Rectal smooth muscle tissue (tissue), 1 donor: ENCODE data around the gene RBM15.
A peak's percentile ranks its signal among the peaks of the same experiment; 100 is the strongest.

Experiments used
- H3K27ac ChIP-seq: one replicate; pipeline ENCODE4 v1.7.0; 2013; ENCODE audit warnings: low read depth, low read length, inconsistent platforms
- H3K27me3 ChIP-seq: one replicate; pipeline ENCODE4 v1.7.0; 2013; ENCODE audit warnings: low read length; ENCODE audit not compliant: control insufficient read depth, insufficient read depth
- H3K36me3 ChIP-seq: one replicate; pipeline ENCODE4 v1.7.0; 2013; ENCODE audit warnings: low read length; ENCODE audit not compliant: control insufficient read depth, insufficient read depth
- H3K4me1 ChIP-seq: one replicate; pipeline ENCODE4 v1.7.0; 2013; ENCODE audit warnings: low read length; ENCODE audit not compliant: control insufficient read depth, insufficient read depth
- H3K4me3 ChIP-seq: one replicate; pipeline ENCODE4 v1.7.0; 2013; ENCODE audit warnings: low read length
- H3K9ac ChIP-seq: one replicate; pipeline ENCODE4 v1.7.0; 2013; ENCODE audit warnings: low read length

The RBM15 gene

DNA sequence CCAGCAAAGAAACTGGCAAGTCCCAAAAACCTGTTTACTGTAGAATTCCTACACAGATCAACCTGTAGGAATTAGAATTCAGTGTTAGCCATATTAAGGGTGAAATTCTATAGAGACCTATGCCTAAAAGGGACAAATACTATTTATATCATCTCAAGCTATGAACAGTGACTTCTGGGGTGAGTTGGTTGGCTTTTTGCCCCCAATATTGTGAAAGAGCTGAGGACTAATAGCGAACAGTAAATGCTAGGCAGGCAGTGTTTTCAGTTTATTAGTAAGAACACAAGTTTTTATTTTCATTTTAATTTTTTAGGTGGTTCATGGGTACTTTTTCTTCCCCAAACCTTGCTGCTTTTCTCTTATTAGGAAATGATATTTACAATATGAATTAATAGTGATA, 36.3 kb downstream of the RBM15 start:
- Histone ChIP-seq H3K27ac (no peak overlapping the region), H3K27me3 (no peaks in the 10 kb centered on the region), H3K4me1 (no peaks in the 10 kb centered on the region), H3K4me3 (no peak overlapping the region), H3K36me3 (peaks cover 13% of the 10 kb centered on the region), H3K9ac (no peak overlapping the region)

DNA sequence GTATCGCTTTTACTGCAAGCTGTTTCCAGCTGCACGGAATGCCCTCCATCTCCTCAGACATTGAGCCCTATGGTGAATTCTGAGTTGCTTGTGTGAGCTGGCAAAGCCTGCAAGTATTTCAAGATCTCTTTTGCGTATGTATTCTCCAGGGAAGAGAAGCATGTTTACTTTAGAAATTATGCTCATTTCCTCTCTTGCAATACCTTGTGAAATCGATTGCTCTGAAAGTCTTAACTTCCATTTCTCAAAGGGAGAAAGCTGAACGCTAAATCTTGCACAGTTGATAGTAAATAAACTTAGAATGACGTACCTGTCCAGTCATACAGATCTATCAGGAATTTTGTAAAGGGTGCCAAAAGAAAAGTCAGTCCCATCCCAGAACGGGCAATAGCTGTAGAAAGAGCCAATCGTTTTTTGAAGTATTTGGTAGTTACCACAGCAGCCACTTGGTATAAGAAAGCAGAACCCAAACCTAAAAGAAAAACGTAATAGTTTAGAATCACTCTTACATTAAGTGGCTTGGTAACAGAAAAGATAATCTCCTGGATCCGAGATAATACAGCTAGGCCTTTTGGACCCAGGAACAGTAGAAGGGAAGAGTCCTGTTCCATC, 41.6 kb downstream of the RBM15 start:
- Histone ChIP-seq H3K9ac (no peak overlapping the region), H3K4me1 (no peaks in the 10 kb centered on the region), H3K36me3 (peaks cover 5% of the 10 kb centered on the region), H3K27ac (no peak overlapping the region), H3K27me3 (no peaks in the 10 kb centered on the region), H3K4me3 (no peak overlapping the region)

DNA sequence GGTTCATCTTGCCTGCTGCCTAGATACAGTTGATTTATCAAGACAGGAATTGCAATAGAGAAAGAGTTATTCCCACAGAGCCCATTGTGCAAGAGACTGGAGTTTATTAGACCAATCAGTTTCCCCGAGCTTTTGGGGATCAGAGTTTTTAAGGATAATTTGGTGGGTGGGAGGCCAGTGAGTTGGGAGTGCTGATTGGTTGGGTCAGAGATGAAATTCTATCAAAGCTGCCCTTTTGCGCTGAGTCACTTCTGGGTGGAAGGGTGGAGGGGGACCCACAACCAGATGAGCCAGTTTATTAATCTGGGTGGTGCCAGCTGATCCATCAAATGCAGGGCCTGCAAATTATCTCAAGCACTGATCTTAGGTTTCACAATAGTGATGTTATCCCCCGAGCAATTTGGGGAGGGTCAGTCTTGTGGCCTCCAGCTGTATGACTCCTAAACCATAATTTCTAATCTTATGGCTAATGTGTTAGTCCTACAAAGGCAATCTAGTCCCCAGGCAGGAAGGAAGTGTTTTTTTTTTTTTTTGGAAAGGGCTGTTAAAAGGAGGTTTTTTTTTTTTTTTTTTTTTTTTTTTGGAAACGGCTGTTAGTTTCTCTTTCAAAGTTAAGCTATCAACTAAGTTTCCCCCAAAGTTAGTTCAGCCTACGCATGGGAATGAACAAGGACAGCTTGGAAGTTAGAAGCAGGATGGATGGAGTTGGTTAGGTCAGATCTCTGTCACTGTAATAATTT, 44.2 kb downstream of the RBM15 start:
- H3K4me1 ChIP-seq, result no peaks in the 10 kb centered on the region
- H3K36me3 ChIP-seq, result no peaks in the 10 kb centered on the region
- no peaks in the 10 kb centered on the region for H3K27me3 ChIP-seq
- no peak overlapping the region for H3K4me3 ChIP-seq
- no peak overlapping the region for H3K9ac ChIP-seq
- no peak overlapping the region for H3K27ac ChIP-seq

DNA sequence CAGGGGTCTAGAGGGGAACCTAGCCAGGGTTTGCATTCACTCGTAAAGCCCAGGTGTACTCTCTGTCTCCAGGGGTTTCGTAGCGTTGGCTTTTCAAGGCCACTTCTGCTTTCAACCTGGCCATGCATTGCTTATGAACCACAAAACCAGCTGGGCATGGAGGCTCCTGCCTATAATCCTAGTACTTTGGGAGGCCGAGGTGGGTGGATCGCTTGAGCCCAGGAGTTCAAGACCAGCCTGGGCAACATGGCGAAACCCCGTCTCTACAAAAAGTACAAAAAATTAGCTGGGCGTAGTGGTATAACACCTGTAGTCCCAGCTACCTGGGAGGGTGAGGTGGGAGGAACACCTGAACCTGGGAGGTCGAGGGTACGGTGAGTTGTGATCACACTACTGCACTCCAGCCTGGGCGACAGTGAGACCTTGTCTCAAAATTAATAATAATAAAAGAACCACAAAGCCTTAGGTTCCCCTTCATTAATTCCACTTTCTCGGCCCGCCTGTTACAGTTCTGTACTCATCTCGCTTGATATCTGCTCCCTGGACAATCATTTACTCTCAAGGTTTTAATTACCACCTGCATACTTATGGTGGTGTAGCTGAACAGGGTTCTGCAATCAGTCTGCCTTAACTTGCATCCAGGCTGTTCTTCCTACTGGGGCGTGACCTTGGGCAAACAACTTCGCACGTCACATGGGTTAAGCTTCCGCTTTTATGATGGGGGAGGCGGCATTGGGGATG, 45.6 kb downstream of the RBM15 start:
- Histone ChIP-seq H3K9ac (no peak overlapping the region), H3K27me3 (no peaks in the 10 kb centered on the region), H3K27ac (no peak overlapping the region), H3K4me1 (no peaks in the 10 kb centered on the region), H3K4me3 (no peak overlapping the region), H3K36me3 (no peaks in the 10 kb centered on the region)

DNA sequence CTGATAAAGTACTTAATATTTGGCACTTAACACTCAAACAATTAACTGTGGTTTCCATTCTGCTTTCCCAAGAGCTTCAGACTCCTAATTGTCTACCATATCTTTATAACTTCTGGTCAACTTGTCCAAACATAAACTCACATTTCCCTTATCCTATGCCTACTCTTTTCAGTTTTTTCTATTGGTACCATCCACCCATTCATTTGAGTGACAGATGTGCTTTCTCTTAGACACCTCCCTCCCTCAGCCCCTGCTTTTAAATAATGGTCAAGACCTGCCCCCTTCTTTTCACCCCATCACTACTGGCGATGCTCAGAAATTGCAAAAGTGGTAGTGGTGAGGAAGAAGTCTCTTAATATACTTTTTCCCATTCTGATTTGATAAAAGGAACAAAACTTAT, 46.2 kb downstream of the RBM15 start:
- Histone ChIP-seq H3K4me1 (no peaks in the 10 kb centered on the region), H3K9ac (no peak overlapping the region), H3K36me3 (no peaks in the 10 kb centered on the region), H3K27me3 (no peaks in the 10 kb centered on the region), H3K27ac (no peak overlapping the region), H3K4me3 (no peak overlapping the region)

DNA sequence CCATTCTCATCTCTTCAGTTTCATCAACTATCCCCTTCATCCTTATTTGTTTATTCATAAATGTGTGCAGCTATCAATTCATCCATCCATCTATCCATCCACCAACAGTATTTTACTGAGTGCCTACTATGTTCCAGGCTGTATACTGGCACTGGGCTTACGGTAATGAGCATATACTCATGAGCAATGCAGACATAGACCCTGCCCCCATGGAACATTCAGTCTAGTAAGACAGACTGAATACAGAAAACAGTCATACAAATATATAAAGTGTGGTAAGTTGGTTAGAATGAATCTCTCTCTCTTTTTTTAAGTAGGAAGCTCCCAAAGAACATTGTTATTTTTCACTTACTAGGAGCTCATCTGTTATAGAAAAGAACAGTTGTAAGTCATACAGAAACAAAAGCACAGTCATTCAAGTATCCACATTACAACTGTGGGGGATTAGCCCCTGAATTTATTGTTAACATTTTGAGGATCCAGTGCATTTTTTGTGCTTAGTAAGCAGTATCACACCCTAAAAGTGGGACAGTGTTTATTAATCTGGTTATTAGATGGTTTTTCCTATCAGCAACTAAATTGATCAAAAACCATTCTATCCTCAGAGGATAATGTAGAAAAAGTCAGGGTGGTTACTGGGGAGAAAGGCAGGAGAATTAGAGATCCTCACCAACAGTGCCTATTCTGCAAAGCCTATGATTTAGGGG, 48.0 kb downstream of the RBM15 start:
- no peaks in the 10 kb centered on the region for H3K36me3 ChIP-seq

DNA sequence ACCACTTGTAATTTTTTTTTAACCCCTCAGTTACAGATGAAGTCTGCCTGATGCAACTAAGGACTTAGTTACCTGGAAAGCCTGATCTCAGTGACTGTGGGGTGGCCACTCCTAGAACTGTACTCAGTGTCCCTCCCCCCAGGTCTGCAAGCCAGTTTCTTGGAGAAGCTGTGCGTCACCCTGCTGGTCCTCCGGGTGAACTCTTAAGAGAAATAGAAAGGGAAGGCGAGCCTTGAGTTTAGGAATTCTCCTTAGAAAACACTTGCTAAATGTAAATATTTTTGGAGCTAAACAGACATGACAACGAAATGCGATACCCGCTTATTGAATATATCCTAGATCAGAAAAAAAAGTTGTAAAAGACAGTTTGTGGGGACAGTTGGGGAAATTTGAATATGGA, 50.9 kb downstream of the RBM15 start:
- peak overlapping the region; percentile 2 for H3K4me3 ChIP-seq
- H3K4me1 ChIP-seq, result no peaks in the 10 kb centered on the region
- H3K36me3 ChIP-seq, result no peaks in the 10 kb centered on the region
- no peak overlapping the region for H3K9ac ChIP-seq
- H3K27ac ChIP-seq, result peak overlapping the region; percentile 42
- no peaks in the 10 kb centered on the region for H3K27me3 ChIP-seq

More for the DNA sequence above, 48.0 kb downstream of the RBM15 start:
- Histone ChIP-seq H3K9ac (no peak overlapping the region), H3K27me3 (no peaks in the 10 kb centered on the region), H3K27ac (no peak overlapping the region), H3K4me1 (no peaks in the 10 kb centered on the region), H3K4me3 (no peak overlapping the region)

DNA sequence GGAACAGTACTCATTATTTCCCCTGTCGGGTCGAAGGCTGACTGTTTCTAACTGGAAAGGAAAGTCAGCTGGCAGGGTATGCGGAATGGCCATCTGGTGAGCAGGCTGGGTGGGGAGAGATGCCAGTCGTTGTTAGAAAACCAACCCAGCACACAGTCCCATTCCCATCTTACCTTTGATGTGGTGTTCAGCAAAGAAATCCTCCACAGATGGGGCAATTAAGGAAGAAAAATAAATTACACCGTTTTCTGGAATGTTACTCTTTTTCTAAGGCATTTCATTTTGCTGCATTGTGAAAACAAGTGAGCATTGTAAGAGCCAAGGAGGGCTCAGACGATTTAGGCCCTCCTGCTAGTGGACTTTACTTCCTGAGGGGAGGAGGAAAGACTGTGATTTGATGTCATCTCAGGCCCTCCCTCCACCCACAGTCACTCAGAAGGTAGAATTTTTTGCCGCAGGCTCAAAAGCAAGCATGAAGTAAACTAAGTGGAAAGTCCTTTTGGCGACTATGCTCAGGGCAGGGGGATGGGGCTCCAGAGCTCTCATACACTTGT, 51.6 kb downstream of the RBM15 start, which contains the start of gene SLC16A4:
Gene SLC16A4, minus strand, starts transcription at position 335 of the 554 bp plus-strand sequence. CDS start 1,703 bp downstream, outside the sequence.
- Histone ChIP-seq H3K4me1 (no peaks in the 10 kb centered on the region), H3K36me3 (no peaks in the 10 kb centered on the region), H3K4me3 (peak within 1 kb of the TSS; percentile 2), H3K9ac (no peak within 1 kb of the TSS), H3K27me3 (no peaks in the 10 kb centered on the region), H3K27ac (peak within 1 kb of the TSS; percentile 51)

DNA sequence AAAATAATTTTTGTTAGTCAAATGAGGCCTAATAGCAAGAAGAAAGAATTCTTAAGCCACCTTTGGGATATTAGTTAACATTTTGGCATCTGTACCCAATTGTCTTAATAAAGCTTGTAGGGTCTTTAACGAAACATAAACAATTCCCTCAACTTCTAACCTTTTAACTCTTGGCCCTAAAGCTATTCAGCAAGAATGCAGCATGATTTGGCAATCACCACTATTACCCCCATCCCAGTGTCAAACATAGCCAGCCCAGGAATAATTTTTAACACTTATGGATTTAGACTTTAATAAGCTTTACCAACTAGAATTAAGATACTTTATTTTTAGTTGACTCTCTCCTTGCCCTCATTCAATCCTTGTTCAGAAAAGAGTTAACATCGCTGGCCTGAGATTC, 54.1 kb downstream of the RBM15 start:
- no peaks in the 10 kb centered on the region for H3K27me3 ChIP-seq
- H3K9ac ChIP-seq, result no peak overlapping the region
- no peak overlapping the region for H3K4me3 ChIP-seq
- no peak overlapping the region for H3K27ac ChIP-seq
- H3K36me3 ChIP-seq, result no peaks in the 10 kb centered on the region
- no peaks in the 10 kb centered on the region for H3K4me1 ChIP-seq

DNA sequence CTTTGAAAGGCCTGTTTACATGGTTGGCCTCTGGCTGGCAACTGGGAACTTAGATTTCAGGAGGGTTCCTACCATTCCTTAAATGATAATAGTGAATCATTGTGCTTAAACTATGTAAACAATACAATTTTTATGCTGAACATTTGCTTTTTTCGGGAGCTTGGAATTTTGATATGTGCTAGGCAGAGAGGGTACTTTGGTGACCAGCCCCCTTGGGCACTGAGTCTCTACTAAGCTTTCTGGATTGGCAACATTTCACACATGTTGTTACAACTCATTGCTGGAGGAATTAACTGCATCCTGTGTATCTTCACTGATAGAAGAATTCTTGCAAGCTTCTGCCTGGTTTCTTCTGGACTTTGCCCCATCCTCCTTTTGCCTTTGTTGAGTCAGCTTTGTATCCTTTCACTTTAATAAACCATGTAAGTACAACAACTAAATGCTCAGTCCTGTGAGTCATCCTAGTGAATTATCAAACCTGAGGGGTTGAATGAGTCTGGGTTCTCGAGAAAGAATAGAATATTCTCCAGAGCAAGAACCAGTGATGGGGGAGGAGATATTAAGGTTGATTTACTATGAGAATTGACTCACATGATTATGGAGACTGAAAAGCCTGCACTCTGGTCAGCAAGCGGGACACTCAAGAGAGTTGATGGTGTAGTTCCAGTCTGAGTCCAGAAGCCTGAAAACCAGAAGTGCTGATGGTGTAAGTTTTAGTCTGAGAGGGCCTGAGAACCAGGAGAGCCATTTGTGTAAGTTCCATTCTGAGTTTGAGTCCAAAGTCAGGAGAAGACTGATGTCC, 54.7 kb downstream of the RBM15 start:
- no peak overlapping the region for H3K4me3 ChIP-seq
- no peaks in the 10 kb centered on the region for H3K4me1 ChIP-seq
- no peak overlapping the region for H3K9ac ChIP-seq
- no peaks in the 10 kb centered on the region for H3K27me3 ChIP-seq
- H3K27ac ChIP-seq, result no peak overlapping the region
- no peaks in the 10 kb centered on the region for H3K36me3 ChIP-seq

DNA sequence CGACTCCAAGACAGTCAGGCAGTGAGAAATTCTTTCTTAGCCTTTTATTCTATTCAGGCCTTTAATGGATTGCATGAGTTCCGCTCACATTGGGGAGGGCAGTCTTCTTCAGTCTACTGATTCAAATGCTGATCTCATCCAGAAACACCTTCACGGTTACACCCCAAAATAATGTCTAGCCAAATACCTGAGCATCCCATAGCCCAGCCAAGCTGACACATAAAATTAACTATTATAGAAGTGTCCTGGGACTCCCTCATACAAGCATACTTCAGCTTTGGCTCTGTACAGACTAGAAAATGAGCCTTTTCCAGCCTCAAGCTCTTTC, 55.3 kb downstream of the RBM15 start:
- Histone ChIP-seq H3K27me3 (no peaks in the 10 kb centered on the region), H3K4me1 (no peaks in the 10 kb centered on the region), H3K36me3 (no peaks in the 10 kb centered on the region), H3K4me3 (no peak overlapping the region), H3K27ac (no peak overlapping the region), H3K9ac (no peak overlapping the region)
